ENCODE measurements around the gene RHBDL2. TPM values are rescaled to one million over a fixed set of nuclear protein-coding genes. Genes with fewer than 3 reads are reported as not detected.
"Not testable (repeated sequence)": the region's sequence is repeated elsewhere in the genome, so short reads cannot be mapped to it uniquely, and the experiment has no call there.

The RHBDL2 gene
- total RNA-seq, 4 donors from 2014 or later, result not detected

- in situ Hi-C loops (cut with MboI; ENCODE audit: low sequenced_read_pairs in 4 of 4), result no loop called here
- no peaks in the 10 kb centered on the region for H3K4me1 ChIP-seq
- no peaks in the 10 kb centered on the region for H3K9me3 ChIP-seq
- H3K27me3 ChIP-seq, result no peaks in the 10 kb centered on the region
- H3K4me3 ChIP-seq, result no peak overlapping the region
- TF ChIP-seq POLR2A (IDR thresholded peaks at IDR 0.05) (no peak), CTCF (IDR thresholded peaks at IDR 0.05 in 4 of 5, conservative IDR thresholded peaks at IDR 0.05 in 1 of 5) (no peak)
- ATAC-seq, result no peak
- no peak overlapping the region for H3K27ac ChIP-seq
- H3K36me3 ChIP-seq, result no peaks in the 10 kb centered on the region
- DNase-seq, result no peak
- intact Hi-C loops (cut with DNase I; ENCODE audit: low total_unique reads), result no loop called here
Measured at GRCh38 chr1:38918568-38918967, 23.1 kb downstream of the RHBDL2 start.

GRCh38 chr1:38917772-38918171, 23.9 kb downstream of the RHBDL2 start:
- in situ Hi-C loops (cut with MboI; ENCODE audit: low sequenced_read_pairs in 4 of 4), result no loop called here
- no peaks in the 10 kb centered on the region for H3K27me3 ChIP-seq
- H3K36me3 ChIP-seq, result no peaks in the 10 kb centered on the region
- no peak for TF ChIP-seq POLR2A (IDR thresholded peaks at IDR 0.05)
- TF ChIP-seq CTCF (IDR thresholded peaks at IDR 0.05 in 4 of 5, conservative IDR thresholded peaks at IDR 0.05 in 1 of 5), result no peak
- no peak overlapping the region for H3K4me3 ChIP-seq
- no peaks in the 10 kb centered on the region for H3K9me3 ChIP-seq
- no peaks in the 10 kb centered on the region for H3K4me1 ChIP-seq
- intact Hi-C loops (cut with DNase I; ENCODE audit: low total_unique reads), result no loop called here
- no peak overlapping the region for H3K27ac ChIP-seq
- DNase-seq (no peak), ATAC-seq (no peak)

- Histone ChIP-seq H3K9me3 (no peaks in the 10 kb centered on the region), H3K4me3 (no peak overlapping the region), H3K27ac (no peak overlapping the region), H3K36me3 (no peaks in the 10 kb centered on the region), H3K4me1 (no peaks in the 10 kb centered on the region), H3K27me3 (no peaks in the 10 kb centered on the region)
- TF ChIP-seq CTCF (IDR thresholded peaks at IDR 0.05 in 4 of 5, conservative IDR thresholded peaks at IDR 0.05 in 1 of 5) (no peak), POLR2A (IDR thresholded peaks at IDR 0.05) (no peak)
- ATAC-seq (no peak), DNase-seq (no peak)
- intact Hi-C loops (cut with DNase I; ENCODE audit: low total_unique reads), result no loop called here
- in situ Hi-C loops (cut with MboI; ENCODE audit: low sequenced_read_pairs in 4 of 4), result no loop called here
Measured at GRCh38 chr1:38917337-38917736, 24.3 kb downstream of the RHBDL2 start.

GRCh38 chr1:38915352-38915948, 26.2 kb downstream of the RHBDL2 start:
- no peak for DNase-seq
- in situ Hi-C loops (cut with MboI; ENCODE audit: low sequenced_read_pairs in 4 of 4), result no loop called here
- Histone ChIP-seq H3K9me3 (no peaks in the 10 kb centered on the region), H3K4me3 (no peak overlapping the region), H3K36me3 (no peaks in the 10 kb centered on the region), H3K4me1 (no peaks in the 10 kb centered on the region), H3K27ac (no peak overlapping the region), H3K27me3 (no peaks in the 10 kb centered on the region)
- intact Hi-C loops (cut with DNase I; ENCODE audit: low total_unique reads), result no loop called here
- no peak for ATAC-seq
- TF ChIP-seq POLR2A (IDR thresholded peaks at IDR 0.05), result no peak
- no peak for TF ChIP-seq CTCF (IDR thresholded peaks at IDR 0.05 in 4 of 5, conservative IDR thresholded peaks at IDR 0.05 in 1 of 5)

GRCh38 chr1:38914908-38915307, 26.7 kb downstream of the RHBDL2 start:
- H3K27me3 ChIP-seq; ATAC-seq; H3K4me1 ChIP-seq; H3K27ac ChIP-seq; intact Hi-C loops (cut with DNase I; ENCODE audit: low total_unique reads); H3K4me3 ChIP-seq; in situ Hi-C loops (cut with MboI; ENCODE audit: low sequenced_read_pairs in 4 of 4); H3K9me3 ChIP-seq; DNase-seq; H3K36me3 ChIP-seq: not testable (repeated sequence)

All from gastrocnemius medialis (tissue), 4 donors.